ENCODE measurements around the gene MOXD1.
A peak's percentile ranks its signal among the peaks of the same experiment; 100 is the strongest.
"Not testable (repeated sequence)": the region's sequence is repeated elsewhere in the genome, so short reads cannot be mapped to it uniquely, and the experiment has no call there.

MOXD1 gene

DNA sequence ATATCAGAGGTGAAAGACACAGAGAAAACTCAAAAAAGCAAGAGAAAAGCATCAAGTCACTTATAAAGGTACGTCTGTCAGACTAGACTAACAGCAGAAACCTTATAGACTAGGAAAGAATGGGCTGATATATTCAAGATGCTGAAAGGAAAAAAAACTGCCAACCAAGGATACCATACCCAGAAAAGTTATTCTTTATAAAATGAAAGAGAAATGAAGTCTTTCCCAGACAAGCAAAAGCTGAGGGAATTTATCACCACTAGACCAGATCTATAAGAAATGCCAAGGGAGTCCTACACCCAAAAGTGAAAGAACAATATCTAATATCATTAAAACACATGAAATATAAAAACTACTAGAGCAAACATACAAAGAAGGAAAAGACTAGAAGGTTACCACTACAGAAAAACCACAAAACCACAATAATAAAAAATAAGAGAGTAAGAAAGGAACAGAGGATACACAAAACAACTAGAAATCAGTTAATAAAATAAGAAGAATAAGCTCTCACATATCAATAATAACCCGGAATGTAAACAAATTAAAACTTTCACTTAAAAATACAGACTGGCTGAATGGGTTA is 6.2 kb downstream of the MOXD1 start:
- DNase-seq = no peak

DNA sequence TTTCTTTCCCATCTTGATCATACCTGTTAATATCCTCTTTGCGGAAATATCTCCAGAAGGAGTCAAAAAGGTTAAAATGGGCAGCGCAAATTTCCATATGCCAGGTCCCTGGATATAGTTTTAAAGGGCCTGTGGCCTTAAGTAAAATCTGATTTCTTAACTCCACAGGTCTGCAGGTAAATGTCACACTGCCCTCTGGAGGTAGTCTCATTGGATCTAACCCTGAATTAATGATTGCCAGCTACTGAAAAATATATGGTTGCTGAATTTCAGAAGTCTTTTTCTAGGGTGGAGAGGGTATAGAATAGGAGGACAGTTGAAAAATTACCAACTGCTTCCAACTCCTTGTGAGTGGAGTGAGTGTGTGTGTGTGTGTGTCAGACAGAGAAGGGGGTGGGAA is 8.5 kb downstream of the MOXD1 start:
- no peak for DNase-seq

DNA sequence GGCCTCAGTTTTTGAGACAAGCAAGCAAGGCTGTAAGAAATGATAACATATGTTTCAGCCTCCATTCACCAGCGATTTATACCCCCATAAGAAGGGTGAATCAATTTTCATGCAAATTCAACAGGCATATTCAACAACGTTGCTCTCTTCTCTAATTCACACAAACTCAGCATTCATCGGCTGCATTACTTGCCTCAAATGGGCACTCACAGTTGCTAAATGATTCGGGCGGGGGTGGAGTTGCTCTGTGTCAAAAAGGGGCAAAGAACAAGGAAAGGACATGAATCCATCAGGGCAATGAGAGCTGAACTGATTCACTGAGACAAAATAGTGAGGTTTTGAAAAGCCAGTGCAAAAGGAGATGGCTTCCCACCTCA is 9.0 kb downstream of the MOXD1 start:
- DNase-seq = no peak

DNA sequence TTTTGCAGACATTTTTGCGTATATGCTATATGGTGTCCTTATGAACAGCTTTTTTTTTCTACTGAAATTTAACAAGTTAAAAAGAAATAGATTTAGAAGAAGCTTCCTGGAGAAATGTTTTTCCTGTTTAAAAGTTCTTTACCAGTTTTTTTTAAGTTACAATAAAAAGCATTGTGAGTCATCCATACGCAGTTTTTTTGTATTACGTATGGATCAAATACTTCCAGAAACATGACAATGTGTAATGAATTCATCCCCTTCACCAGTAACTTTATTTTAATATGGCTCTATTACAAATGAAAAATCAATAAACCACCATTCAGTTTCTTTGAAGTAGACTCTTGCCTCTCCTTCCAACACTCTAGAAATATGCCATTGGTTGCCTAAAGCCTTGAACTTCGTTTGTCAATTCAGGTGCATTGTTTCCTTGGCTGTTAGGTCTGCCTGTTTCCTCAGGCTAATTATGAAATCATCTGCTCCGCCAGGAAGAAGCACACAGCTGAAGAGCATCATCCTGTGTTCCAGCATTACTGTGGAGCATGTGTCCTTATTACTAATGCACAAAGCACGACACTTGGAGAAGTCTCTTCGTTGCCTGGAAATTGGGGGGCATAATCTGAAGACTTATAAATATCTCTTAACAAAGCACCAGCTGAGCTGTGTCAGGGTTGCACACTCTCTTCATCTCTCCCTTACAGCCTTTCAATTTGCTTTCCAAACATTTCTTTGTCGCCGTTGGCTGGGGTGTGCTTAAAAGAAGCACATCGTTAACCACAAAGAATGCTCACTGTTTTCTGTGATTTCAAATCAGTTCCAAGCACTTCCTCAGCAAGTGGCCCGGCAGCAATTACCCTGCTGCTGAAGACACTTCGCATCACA is 9.6 kb downstream of the MOXD1 start:
- DNase-seq = no peak

DNA sequence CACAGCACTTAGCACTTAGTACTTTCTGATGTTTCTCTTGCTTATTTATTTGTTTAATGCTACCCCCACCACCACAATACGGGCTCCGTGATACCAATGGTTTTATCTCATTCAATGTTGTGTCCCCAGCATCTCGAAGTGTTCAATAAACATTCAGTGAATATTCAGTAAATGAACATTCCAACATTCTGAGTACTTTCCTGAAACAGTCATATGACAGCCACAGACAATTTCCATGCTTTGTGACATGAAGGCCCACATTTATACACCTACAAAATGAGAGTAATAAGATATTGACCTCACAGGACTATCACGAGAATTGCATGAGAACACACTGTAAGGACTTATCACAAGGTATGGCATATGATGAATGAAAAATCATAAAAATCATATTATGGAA is 10.8 kb downstream of the MOXD1 start:
- DNase-seq = no peak

DNA sequence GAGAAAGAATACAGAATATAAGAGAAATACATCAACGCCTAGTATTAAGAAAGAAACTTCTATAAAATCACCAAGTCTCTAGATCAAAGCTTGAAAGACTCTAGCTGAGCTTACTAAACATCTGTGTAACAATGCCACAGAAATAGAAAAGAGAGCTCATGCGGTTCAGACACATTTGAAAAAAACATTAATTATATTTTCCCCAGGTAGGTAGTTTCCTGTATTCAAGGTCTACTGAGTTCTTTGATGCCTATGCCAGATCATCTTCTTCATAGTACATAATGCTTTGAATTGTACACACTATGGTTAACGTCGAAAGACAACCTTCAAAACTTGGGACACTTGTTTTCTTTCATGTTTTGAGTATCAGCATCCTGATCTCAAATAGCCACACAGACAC is 11.3 kb downstream of the MOXD1 start:
- DNase-seq = no peak

DNA sequence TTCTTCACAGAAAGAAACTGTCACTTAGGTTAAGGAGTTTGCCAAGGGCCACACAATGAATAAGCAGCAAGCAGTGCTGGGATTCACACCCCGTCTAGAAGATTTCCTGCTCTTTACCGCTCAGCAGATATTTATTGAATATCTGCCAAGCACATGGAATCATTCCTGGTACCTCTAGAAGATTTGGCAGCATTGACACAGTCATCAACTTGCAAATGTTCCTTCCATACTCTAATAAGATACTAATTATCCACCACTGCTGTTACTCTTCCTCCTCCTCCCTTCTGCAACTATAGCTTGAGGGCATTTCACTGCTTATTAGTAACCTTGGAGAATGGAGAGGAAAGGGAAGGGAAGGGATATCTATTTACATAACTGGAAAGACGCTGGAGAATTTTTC is 13.0 kb downstream of the MOXD1 start:
- no peak for DNase-seq

DNA sequence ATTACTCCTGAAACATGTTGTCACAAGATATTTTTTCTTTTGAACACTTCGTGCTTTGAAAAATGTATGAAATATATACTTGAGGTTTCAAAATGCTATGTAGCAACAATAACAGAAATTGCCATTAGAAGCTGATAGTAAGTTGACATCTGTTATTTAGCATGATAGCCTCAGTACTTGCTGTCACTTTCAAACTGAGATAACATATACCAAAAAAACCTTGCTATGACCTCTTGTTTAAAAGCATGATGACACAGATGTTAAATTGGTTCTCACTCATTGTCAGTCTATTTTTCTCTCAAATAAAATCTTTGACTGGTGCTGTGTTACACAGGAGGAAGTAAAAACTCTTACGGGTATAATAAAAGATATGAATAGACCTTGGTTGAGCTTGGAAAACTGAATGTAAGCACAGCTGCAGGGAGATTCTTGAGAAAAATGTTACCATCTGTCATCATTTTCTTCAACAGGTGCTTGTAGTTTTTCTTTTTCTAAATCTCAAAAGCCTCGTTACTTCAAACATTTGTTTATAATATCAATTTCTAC is 18.6 kb downstream of the MOXD1 start:
- DNase-seq = no peak

DNA sequence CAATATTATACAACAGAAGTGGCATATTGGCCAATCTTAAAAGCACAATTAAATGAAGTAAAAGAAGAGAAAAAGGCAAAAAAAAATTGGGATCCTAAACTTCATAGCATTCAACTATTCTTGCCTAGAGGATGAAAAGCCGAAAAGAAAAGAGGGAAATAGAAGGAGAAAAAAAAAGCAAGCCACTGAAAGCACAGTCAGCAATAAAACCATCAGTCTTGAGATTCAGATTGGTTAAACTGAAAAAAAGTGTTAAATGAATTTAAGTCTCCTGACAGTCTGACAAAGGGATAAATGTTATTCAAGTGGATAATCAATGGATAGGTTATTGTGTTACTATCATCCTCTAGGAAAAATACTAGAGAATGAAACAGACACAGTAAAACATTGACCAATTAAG is 19.9 kb downstream of the MOXD1 start:
- no peak for DNase-seq

DNA sequence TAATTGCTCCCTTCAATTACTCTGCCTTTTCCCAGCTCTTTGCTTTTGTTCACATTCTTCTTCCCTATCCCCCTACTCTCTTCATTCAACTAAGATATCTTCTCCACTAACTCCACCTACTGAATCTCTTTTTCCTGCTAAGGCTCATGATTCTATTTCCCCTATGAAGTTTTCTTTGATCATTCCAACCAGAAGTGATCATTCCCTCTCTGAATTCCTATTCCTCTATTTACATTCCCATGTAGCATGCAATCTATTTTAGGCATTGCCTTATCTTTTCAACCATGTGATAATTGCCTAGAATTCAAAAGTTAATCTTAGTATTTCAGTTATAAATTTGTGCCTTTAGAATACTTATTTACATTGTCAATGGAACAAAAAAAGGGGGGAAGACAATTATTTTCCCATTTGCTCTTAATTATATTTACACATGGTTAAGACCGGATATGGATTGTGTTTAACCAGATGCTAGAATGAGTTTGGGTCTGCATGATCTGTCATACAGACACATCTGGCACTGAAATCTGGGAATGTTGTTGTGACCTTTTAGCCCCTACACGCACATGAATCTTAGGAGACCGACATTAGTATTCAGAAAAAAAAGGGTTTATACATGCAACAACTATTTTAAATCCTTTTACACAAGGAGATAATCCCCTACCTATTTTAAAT is 20.8 kb downstream of the MOXD1 start:
- no peak for DNase-seq

DNA sequence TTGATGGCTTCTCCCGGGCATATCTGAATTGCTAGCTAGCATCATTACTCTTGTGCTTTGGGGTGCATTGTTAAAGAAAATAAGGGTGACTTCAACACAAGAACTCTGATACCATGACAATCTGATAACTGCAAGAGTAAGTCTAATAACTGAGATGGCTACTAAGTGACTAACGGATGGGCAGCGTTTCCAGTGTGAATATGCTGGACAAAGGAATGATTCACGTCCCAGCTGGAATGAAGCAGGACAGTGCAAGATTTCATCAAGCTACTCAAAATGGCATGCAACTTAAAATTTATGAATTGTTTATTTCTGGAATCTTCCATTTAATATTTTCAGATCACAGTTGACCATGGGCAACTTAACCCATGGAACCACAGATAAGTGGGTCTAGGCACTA is 31.7 kb downstream of the MOXD1 start:
- no peak for DNase-seq

DNA sequence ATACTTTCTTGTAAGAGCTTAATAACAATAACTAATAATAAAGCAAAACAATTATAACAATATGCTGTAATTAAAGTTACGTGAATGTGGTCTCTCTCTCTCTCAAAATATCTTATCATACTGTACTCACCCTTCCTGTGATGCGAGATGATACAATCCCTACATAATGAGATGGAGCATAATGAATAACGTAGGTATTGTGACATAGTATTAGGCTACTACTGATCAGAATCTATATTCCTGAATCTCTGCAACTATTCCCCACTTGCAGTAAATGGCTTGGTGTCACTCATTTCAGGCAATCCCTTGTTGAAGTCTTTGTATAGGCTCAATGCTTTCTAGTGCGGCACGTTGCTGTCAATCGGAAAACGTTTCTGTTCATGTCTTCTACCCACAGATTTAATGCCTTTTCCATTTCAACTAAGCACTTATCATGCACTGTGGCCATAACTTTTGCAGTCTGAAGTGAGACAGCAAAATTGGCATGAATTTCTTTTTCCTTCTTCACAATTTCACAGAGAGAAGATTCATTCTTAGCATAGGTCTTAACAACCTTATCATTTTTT is 32.3 kb downstream of the MOXD1 start:
- no peak for DNase-seq

DNA sequence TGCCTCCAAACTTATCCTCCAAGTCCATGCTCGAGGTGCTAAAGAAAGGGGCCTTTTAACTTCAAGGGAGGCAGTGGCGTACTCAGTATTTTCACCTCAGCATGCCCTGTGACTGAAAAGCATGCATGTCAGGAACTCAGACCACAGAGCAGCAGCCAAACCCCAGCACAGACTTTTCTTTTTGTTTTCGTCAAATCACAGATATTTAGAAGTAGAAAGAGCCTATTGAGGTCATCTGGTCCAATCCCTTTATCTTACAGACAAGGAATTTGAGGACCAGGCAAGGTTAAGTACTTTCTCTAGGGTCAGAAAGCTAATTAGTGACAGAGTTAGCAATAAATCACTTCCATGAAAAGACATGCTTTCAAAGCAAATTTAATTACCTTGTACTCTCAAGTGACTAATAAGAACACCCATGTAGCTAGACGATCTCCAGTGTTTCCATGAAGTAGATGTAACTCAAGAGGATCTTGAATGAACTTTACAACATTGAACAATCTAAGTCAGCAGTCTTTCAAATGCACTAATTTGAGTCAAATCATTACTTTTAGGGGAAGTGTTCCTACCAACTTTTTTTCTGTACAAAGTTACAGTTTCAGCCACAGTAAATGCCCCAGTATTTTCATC is 35.9 kb downstream of the MOXD1 start:
- DNase-seq = no peak

DNA sequence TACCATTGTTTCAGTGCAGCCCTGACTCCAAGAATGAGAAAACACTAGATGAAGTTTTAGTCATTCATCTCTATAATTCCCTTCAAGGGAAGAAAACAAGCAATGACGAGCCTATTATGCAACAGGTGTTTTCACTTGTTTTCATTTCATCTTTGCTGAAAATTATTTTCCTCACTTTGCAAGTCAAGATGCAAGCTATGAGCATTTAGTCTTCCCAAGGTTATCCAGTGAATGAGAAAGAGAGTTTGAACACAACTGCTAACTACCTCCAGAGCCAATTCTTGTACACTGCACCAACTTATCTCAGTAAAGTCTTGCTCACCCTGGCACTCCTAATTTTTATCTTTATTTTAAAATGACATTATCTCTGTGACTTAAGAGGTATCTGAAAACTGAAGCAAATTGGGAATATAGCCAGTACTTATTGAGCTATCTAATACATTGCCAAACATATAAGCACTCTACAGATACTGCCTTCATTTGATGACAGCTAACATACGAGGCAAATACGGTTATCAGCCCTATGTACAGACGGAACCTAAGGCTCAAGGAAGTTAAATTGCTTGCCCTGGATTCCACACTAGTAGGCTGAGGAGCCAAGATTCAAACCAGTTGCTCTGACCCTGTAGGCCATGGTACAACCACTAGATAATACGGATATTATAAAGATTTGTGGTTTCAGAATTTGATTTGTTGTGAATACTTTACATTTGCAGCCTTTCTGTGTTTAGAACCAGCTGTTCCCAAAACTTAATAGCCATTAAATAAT is 36.8 kb downstream of the MOXD1 start:
- no peak for DNase-seq

DNA sequence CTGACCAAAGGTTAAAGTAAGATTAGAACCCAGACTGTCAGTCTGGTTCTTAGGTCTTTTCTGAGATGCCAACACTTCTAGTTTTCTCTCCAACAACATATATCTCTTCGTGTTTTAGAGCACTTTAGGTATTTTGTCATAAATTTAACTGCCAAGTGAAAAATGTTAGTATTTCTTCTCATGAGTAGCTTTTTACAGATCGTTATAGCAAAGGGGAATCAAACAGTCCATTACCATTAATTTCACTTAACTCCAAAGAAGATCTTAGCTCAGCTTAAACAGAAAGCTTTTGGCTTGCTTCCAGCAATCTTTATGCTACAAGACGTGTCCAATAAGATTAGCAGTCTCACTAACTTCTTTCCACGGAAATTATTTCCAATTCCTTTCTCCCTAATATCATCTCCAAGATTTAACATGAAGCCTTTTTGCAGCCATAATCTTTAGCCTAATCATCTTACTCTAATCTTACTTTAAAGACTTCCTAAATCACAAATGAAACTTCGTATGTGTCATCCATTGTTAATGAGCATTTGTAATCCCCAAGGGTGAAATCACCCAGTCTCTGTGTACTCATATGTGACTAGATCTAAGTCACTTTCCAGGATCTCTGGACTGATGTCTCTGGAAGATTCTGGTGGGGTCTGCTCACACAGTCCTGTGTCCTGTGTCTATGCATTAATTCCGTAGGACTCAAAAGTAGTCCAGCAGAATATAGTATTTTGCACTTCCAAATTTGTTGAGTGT is 38.7 kb downstream of the MOXD1 start:
- no peak for DNase-seq

DNA sequence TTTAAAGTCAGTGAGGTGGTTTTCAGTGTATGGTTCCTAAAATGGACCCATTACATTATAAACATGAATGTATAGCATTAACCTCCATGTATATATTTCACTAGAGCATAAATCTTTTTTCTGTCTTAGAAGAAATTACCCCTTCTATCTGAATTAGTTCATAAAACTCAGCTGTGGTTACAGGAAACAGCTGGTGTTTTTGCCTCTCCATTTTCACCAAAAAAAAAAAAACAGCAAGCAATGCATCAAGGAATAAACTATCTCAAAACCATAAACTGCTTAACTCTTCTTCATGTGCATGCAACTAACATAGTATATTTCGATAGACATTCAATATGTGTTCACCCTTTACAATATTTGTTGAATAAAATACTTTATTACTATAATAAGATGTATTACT is 40.2 kb downstream of the MOXD1 start:
- no peak for DNase-seq

DNA sequence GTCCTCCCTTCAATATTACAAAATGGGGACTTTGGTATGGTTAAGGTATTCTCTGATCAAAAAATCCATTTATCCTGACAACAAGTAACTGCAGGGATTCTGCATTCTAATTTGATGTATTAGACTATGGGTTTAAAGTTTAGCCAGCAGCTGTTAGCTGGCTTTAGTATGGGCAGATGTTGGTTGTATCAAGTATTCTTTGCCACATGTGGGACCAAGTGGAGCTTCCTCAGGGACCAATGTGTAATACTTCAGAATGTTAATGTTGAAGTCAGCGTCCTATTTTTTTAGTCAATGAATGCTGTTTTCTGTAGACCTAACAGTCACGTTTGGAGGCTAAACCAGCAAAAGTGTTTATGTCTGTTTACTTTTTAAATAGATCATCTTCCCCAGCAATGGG is 41.4 kb downstream of the MOXD1 start:
- DNase-seq = no peak

DNA sequence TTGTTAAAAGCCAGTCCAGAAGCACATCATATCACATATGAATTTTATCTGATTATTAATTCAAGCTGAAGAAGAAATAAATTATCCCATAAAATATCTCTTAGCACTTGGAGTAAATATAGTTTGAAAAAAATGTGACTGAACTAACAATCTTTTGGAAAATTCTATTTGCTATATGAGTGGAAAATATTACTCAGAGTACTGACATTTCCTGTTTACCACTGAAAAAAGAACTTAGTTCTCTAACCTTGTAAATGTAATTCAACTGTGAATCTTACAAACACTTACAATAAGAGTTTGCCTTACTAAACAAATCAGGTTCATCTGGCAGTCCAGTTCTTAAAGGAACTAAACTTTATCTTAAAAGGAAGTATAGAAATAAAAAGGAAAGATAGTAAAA is 44.2 kb downstream of the MOXD1 start:
- no peak for DNase-seq

DNA sequence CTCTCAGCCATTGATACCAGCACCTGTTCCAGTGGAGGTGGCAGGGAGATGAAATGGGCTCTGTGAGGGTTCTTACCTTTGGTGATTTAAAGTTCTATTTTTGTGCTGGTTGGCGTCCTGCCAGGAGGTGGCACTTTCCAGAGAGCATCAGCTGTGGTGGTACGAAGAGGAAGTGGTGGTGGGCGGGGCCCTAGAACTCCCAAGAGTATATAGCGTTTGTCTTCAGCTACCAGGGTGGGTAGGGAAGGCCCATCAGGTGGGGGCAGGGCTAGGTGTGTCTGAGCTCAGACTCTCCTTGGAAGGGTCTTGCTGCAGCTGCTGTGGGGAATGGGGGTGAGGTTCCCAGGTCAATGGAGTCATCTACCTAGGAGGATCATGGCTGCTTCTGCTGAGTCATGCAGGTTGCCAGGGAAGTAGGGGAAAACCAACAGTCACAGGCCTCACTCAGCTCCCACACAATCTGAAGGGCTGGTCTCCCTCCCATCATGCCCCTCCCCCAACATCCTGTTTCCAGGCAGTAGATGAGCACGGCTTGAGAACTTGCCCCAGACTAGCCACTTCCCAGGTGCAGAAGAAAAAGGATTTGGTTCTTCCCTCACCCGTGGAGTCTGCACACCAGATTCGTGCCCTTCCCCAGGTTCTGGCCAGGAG is 46.6 kb downstream of the MOXD1 start:
- DNase-seq = peak; percentile 4

DNA sequence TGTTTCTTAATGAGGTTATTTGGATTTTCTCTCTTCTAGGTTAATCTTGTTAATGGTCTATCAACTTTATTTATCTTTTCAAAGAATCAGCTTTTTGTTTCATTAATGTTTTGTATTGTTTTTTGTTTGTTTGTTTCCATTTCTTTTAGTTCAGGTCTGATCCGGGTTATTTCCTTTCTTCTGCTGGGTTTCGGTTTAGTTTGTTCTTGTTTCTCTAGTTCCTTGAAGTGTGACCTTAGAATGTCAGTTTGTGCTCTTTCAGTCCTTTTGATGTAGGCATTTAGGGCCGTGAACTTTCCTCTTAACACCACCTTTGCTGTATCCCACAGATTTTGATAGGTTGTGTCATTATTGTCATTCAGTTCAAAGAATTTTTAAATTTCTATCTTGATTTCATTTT is 49.3 kb downstream of the MOXD1 start:
- DNase-seq = not testable (repeated sequence)

DNA sequence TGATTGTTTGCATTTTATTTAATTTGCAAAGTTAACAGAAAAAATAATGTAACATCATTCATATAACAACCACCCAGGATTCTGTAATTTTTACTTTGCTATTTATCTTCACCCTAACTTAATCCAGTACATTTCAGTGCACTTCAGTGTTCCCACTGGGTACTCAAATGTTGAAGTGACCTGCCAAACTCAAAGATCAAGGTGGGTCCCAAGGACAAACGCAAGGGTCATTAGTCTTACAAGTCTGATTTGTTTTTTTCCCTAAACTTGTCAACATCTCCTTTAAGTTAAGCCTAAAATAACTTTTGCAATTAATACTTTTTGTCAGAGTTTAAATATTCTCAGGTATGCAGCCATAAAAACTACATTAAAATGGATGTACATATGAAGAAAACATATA is 53.0 kb downstream of the MOXD1 start:
- DNase-seq = no peak
